ENCODE measurements around the gene ZNF787. TPM values are rescaled to one million over a fixed set of nuclear protein-coding genes. Genes with fewer than 3 reads are reported as not detected.

The ZNF787 gene
- total and polyA plus RNA-seq, 2 of the 13 experiments (the other 11 are each of a cell fraction or from before 2014, with no cell fraction given), result 15.1 to 42.8 TPM

DNA sequence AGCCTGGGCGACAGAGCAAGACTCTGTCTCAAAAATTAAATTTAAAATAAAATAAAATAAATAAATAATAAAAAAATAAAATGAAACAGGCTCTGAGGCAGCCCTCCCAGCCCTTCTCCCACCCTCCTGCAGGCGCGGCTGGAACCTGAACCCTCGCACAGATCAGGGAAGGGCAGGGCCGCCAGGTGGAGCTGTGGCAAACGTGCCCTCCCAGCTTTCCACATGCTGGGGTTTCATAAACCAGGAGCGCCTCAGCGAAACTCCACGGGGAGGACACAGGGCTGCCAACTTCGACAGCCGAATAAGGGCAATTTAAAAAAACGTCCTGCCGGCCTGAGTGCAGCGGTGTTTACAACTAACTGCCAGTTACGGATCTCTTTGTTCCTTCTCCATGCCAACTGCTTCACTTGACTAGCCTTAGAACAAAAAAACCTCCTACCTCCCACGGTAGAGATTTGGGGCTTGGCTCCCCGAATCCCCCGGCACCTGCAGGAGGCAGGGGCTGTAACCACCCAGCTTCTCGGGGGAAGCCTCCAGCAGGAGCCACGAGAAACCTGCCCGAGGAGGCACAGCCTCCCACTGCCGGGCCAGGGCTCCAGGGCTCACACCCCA, 15.9 kb downstream of the ZNF787 start (continued):
- TF ChIP-seq ZSCAN25 (CRISPR knock-in tag; IDR thresholded peaks at IDR 0.05) (peak; percentile 68; the same call in 1 of the 2 replicates), STAG1 (CRISPR knock-in tag; IDR thresholded peaks at IDR 0.05) (peak; percentile 81), ZSCAN21 (CRISPR knock-in tag; IDR thresholded peaks at IDR 0.05; ENCODE audit: borderline replicate concordance) (peak; percentile 28; the same call in 1 of the 2 replicates), HOXA5 (CRISPR knock-in tag; IDR thresholded peaks at IDR 0.05) (peak; percentile 56; the same call in 1 of the 2 replicates), YEATS4 (CRISPR knock-in tag; IDR thresholded peaks at IDR 0.05; ENCODE audit: borderline replicate concordance) (no peak), XRCC5 (optimal IDR thresholded peaks at IDR 0.05; ENCODE audit: low read length) (peak; percentile 69), ZNF3 (CRISPR knock-in tag; IDR thresholded peaks at IDR 0.05) (no peak), NFE2L2 (IDR thresholded peaks at IDR 0.05; ENCODE audit: low read length) (no peak), ZNF788 (CRISPR knock-in tag; IDR thresholded peaks at IDR 0.05; ENCODE audit: borderline replicate concordance) (peak; percentile 26; the same call in 1 of the 2 replicates), ZNF232 (CRISPR knock-in tag; IDR thresholded peaks at IDR 0.05; ENCODE audit: borderline replicate concordance) (peak; percentile 62; the same call in 1 of the 2 replicates), ZFY (CRISPR knock-in tag; IDR thresholded peaks at IDR 0.05) (no peak), NRL (CRISPR knock-in tag; IDR thresholded peaks at IDR 0.05; ENCODE audit: borderline replicate concordance) (no peak), HNRNPH1 (optimal IDR thresholded peaks at IDR 0.05; ENCODE audit: low read depth, low read length) (no peak), ZNF7 (CRISPR knock-in tag; IDR thresholded peaks at IDR 0.05) (no peak)
- TF ChIP-seq, protein P1, sequence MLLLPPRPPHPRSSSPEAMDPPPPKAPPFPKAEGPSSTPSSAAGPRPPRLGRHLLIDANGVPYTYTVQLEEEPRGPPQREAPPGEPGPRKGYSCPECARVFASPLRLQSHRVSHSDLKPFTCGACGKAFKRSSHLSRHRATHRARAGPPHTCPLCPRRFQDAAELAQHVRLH (CRISPR knock-in tag; IDR thresholded peaks at IDR 0.05; ENCODE audit: borderline replicate concordance, low read depth), result no peak
- TF ChIP-seq, protein P2, sequence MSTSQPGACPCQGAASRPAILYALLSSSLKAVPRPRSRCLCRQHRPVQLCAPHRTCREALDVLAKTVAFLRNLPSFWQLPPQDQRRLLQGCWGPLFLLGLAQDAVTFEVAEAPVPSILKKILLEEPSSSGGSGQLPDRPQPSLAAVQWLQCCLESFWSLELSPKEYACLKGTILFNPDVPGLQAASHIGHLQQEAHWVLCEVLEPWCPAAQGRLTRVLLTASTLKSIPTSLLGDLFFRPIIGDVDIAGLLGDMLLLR (CRISPR knock-in tag; IDR thresholded peaks at IDR 0.05), result no peak
- TF ChIP-seq, protein P3, sequence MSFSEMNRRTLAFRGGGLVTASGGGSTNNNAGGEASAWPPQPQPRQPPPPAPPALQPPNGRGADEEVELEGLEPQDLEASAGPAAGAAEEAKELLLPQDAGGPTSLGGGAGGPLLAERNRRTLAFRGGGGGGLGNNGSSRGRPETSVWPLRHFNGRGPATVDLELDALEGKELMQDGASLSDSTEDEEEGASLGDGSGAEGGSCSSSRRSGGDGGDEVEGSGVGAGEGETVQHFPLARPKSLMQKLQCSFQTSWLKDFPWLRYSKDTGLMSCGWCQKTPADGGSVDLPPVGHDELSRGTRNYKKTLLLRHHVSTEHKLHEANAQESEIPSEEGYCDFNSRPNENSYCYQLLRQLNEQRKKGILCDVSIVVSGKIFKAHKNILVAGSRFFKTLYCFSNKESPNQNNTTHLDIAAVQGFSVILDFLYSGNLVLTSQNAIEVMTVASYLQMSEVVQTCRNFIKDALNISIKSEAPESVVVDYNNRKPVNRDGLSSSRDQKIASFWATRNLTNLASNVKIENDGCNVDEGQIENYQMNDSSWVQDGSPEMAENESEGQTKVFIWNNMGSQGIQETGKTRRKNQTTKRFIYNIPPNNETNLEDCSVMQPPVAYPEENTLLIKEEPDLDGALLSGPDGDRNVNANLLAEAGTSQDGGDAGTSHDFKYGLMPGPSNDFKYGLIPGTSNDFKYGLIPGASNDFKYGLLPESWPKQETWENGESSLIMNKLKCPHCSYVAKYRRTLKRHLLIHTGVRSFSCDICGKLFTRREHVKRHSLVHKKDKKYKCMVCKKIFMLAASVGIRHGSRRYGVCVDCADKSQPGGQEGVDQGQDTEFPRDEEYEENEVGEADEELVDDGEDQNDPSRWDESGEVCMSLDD (CRISPR knock-in tag; IDR thresholded peaks at IDR 0.05; ENCODE audit: borderline replicate concordance), result no peak
- TF ChIP-seq, protein P4, sequence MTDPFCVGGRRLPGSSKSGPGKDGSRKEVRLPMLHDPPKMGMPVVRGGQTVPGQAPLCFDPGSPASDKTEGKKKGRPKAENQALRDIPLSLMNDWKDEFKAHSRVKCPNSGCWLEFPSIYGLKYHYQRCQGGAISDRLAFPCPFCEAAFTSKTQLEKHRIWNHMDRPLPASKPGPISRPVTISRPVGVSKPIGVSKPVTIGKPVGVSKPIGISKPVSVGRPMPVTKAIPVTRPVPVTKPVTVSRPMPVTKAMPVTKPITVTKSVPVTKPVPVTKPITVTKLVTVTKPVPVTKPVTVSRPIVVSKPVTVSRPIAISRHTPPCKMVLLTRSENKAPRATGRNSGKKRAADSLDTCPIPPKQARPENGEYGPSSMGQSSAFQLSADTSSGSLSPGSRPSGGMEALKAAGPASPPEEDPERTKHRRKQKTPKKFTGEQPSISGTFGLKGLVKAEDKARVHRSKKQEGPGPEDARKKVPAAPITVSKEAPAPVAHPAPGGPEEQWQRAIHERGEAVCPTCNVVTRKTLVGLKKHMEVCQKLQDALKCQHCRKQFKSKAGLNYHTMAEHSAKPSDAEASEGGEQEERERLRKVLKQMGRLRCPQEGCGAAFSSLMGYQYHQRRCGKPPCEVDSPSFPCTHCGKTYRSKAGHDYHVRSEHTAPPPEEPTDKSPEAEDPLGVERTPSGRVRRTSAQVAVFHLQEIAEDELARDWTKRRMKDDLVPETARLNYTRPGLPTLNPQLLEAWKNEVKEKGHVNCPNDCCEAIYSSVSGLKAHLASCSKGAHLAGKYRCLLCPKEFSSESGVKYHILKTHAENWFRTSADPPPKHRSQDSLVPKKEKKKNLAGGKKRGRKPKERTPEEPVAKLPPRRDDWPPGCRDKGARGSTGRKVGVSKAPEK (CRISPR knock-in tag; IDR thresholded peaks at IDR 0.05; ENCODE audit: borderline replicate concordance), result no peak
- TF ChIP-seq, protein P5, sequence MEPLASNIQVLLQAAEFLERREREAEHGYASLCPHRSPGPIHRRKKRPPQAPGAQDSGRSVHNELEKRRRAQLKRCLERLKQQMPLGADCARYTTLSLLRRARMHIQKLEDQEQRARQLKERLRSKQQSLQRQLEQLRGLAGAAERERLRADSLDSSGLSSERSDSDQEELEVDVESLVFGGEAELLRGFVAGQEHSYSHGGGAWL (CRISPR knock-in tag; IDR thresholded peaks at IDR 0.05), result no peak
- TF ChIP-seq, protein P6, sequence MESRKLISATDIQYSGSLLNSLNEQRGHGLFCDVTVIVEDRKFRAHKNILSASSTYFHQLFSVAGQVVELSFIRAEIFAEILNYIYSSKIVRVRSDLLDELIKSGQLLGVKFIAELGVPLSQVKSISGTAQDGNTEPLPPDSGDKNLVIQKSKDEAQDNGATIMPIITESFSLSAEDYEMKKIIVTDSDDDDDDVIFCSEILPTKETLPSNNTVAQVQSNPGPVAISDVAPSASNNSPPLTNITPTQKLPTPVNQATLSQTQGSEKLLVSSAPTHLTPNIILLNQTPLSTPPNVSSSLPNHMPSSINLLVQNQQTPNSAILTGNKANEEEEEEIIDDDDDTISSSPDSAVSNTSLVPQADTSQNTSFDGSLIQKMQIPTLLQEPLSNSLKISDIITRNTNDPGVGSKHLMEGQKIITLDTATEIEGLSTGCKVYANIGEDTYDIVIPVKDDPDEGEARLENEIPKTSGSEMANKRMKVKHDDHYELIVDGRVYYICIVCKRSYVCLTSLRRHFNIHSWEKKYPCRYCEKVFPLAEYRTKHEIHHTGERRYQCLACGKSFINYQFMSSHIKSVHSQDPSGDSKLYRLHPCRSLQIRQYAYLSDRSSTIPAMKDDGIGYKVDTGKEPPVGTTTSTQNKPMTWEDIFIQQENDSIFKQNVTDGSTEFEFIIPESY (CRISPR knock-in tag; IDR thresholded peaks at IDR 0.05), result peak; percentile 92

All from HepG2 (cell line).